HG02642 (cell line): ENCODE results near the gene SLC6A17.

Experiments used
- ATAC-seq: cut with Tn5 transposase; IDR thresholded peaks from one replicate; pipeline ENCODE4 v1.9.1; 2021; ENCODE audit warnings: mild to moderate bottlenecking; ENCODE audit not compliant: unreplicated experiment, poor library complexity

Gene SLC6A17

DNA sequence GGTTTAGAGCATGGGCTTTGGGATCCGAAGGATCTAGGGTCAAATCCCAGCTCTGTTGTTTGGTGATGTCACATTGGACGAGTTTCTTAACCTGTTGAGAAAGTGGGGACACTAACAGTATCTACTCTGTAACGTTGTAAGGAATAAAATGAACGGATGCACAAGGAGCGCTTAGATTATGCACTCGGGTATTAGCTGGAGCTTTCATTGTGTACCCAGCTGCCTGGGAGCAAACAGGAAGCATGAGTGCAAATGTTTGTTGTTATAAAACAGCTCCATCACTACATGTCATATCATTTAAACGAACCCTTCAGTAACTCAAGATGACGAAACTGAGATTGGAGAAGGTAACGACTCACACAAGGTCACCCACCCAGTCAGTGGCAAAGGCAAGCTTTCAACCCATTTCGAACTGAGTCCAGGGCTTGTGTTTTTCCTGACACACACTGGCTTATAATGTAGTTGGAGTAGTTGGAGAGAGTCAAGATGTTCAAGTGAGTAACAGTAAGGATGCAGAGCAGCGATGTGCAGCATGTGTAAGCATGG is 16.2 kb upstream of the SLC6A17 start:
- no peak for ATAC-seq

GRCh38 chr1:110135246-110135645 is 15.0 kb upstream of the SLC6A17 start:
- no peak for ATAC-seq

GRCh38 chr1:110135666-110136065 is 14.6 kb upstream of the SLC6A17 start:
- ATAC-seq: no peak

DNA sequence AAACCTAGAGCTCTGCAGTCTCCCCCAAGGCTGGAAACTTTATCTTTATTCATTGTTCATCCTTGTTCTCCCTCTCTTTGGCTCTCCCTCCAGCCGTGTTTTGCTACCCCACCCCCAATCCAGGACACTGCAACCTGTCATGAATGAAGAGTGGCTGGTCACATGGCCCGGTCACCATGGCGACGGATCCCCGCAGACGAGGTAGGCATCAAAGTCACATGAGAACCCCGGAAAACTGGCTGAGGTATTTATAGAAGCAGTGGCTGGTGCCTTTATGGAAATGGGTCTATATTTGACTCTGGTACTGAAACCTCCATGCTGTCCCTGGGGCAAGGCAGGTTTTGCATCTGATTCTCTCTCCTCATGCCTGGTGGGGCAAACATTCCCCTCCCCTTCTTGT is 13.4 kb upstream of the SLC6A17 start:
- no peak for ATAC-seq

GRCh38 chr1:110138956-110139355 is 11.3 kb upstream of the SLC6A17 start:
- ATAC-seq: no peak

DNA sequence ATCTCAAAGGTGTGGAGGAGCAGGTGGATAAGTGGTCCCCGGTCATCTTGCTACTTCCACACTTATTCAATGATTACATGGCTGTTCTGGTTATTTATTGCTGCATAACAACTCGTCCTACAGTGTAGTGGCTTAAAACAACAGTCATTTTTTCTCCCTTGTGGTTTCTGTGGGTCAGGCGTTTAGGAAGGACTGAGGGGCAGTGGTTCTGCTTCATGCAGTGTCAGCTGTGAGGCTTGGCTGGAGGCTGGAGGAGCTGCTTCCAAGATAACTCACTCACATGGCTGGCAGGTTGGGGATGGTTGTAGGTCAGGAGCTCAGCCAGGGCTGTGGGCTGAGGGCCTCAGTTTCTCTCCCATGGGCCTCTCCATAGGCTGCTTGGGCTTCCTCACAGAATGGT is 5.9 kb upstream of the SLC6A17 start:
- no peak for ATAC-seq

DNA sequence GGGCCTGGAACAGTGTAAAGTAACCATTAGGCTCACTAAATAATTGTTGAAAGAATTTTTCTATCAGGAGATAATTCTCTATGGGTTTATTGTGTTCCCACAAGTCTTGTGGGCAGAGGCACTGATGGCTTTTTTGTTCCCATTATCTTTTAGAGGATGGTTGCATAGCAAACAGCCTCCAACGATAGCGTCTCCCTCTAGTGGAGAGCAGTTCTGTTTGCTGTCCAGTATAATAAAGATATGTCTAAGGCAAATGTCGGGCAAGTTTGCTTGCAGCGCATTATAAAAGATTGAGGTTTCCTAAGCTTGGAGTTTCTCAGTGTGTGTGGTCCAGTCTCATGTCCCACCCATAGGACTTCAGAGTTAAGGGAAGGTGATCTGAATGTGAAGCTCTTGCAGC is 1.3 kb upstream of the SLC6A17 start:
- no peak for ATAC-seq

- ATAC-seq: no peak
Measured at GRCh38 chr1:110151175-110151669, 928 bp downstream of the SLC6A17 start.

GRCh38 chr1:110152133-110152785 is 2.0 kb downstream of the SLC6A17 start:
- no peak for ATAC-seq

DNA sequence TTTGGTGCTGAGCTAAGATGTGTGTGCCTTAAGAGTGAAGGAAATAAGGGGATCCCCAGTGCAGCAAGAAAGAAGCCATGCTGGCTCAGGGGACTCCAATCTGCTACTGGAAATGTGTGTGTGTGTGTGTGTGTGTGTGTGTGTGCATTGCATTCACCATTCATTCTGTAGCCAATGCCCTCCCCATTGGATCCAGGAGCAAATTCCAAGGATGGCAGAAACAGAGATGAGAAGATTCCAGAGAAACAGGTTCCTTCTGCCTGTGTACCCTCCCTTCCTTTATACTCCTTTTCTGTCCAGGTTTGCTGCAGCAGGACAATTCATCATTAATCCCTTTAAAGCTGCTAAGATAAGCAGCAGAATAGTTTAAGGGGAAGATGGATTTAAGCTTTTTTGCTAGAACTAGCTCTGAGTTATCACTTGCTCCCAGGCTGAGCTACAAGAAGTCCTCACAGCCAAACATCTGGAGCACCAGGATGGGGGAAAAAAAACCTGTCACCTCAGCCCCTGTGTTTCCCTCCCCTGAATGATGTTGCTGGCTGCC is 3.2 kb downstream of the SLC6A17 start:
- ATAC-seq: no peak

GRCh38 chr1:110155878-110156522 is 5.7 kb downstream of the SLC6A17 start:
- ATAC-seq: no peak

- ATAC-seq: no peak
Measured at GRCh38 chr1:110158261-110158660, 8.0 kb downstream of the SLC6A17 start.

GRCh38 chr1:110159168-110159567 is 8.9 kb downstream of the SLC6A17 start:
- no peak for ATAC-seq

DNA sequence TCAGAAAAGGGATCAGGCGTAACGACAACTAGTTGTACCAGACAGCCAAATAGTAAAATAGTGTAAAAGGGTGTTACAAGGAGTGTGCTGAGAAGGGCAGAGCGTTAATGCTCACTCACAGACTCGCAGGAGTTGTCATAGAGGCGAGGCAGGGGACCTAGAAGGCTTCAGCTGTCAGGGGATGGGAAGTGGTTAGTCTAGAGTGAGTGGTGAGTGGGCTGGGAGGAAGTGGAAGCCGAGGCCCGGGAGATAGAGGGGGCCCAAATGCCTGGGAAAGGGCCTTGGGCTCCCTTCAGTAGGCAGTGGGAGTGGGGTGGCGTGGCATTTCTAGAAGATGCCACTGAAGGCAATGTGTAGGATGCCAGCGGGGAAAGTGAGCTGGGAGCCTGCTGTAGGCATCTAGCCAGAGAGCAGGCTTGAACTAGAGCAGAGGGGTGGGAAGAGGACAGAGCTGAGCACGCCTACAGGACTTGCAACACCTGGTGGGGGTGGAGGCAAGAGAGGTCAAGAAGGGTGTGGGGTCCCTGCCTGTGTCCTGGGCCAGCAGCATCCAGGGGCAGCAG is 10.3 kb downstream of the SLC6A17 start:
- no peak for ATAC-seq

- no peak for ATAC-seq
Measured at GRCh38 chr1:110161165-110161564, 10.9 kb downstream of the SLC6A17 start.

DNA sequence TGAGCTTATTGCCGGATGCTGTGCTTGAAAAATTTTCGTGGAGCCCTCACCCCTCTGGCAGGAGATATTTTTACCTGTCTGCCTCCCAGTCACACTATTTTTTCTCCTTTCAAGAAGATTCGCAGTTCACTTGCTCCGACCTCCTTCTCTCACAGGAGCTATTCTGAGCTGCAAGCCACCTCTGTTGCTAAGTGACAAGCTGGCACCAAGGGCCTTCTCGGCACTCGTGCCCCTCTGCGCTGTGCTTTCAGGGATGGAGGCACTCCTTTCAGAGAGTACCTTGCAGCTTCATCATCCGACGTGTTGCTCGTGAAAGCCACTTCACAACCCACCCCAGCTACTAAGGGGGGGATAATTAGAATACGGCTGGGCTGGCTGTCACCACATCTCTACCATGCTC is 11.6 kb downstream of the SLC6A17 start:
- ATAC-seq: no peak

GRCh38 chr1:110163591-110163990 is 13.3 kb downstream of the SLC6A17 start:
- no peak for ATAC-seq

DNA sequence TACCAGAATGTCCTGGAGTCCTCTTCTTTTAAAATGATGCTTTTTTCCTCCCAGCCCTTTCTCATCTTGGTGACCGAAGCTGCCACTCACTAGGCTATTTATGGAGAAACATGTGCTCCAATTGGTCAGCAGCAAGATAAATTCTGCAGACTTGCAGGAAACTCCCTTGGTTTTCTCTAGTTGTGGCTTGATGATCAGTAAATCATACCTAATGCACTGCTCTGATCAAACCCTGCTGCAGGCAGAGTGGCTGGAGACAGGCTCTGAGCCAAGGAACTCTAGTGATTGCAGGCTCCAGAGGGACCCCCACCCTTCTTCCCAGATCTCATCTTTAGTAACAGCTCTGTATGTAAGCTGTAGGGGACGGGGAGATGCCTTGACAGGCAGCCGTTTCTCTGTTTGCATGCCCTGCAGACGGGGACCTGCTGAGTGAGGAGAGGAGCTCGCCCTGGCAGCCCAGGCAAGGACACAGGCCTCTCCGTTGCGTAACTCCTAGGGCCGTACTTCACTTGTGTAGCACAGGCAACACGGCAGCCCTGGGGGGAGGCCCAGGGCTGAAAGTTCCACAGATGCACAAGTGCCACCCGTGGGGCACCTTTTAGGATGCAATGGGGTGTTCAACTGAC is 14.5 kb downstream of the SLC6A17 start:
- no peak for ATAC-seq

DNA sequence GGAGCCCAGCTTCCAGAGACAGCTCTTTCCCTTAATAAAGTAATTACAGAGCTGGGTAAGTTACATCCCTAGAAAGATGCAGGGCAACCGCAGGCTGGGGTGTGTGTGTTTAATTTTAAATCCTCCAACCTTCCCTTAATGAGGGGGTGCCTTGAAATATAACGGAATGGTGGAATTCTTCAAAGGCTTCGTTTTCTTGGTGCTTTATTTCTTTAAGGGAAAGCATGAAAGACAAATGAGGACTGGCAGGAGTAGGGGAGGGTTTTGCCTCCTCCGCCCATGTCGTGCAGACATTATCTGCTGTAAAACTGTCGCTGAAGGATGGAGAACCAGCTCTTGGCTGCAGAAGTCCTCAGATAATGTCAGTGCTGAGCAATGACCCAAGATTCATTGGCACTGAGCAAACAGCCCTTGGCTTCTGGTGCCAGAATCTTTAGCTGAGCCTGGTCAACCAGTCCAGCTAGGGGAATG is 15.5 kb downstream of the SLC6A17 start:
- no peak for ATAC-seq

DNA sequence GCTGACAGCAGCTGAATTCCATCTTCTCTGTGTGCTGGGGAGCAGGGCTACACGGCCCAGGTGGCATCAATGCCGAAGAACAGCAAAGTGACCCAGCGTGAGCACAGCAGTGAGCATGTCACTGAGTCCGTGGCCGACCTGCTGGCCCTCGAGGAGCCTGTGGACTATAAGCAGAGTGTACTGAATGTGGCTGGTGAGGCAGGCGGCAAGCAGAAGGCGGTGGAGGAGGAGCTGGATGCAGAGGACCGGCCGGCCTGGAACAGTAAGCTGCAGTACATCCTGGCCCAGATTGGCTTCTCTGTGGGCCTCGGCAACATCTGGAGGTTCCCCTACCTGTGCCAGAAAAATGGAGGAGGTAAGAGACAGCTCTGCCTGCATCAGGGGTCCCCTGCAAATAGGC is 16.6 kb downstream of the SLC6A17 start:
- no peak for ATAC-seq
